Measurements from ENCODE around the gene MAN1C1. TPM values are rescaled to one million over a fixed set of nuclear protein-coding genes. Genes with fewer than 3 reads are reported as not detected.

Gene MAN1C1
- total RNA-seq, 2 donors from 2014 or later: 2.2 to 4.3 TPM

DNA sequence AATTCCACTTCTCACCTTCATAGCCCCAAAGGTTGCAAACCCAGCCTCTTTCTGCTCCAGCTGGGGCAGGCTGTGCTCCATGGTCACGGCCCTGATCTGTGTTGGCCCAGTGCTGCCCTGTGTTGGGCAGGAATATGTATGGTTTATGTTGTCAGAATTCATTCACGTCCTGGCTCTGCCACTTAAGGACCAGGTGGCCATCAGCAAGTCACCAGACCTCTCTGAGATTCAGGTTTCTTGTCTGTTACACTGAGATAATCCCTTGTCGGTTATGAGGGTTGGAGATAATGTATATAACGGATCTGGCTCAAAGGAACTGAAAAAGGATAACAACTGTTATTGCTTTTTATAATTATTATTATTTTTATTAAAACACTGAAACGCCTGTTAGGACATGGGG is 144.3 kb downstream of the MAN1C1 start:
- Histone ChIP-seq H3K4me3 (ENCODE audit: low read length) (no peak overlapping the region), H3K9me3 (ENCODE audit: control insufficient read depth, low read length) (no peaks in the 10 kb centered on the region), H3K27me3 (ENCODE audit: control insufficient read depth, insufficient read depth, low read length, poor library complexity, severe bottlenecking) (no peaks in the 10 kb centered on the region), H3K9ac (ENCODE audit: extremely low read depth, low read length, poor library complexity, severe bottlenecking) (no peak overlapping the region), H3K27ac (ENCODE audit: low read depth, low read length) (no peak overlapping the region), H3K4me1 (ENCODE audit: control insufficient read depth, insufficient read depth, low read length) (peaks cover 7% of the 10 kb centered on the region), H3K36me3 (ENCODE audit: control insufficient read depth, insufficient read depth, low read length) (no peaks in the 10 kb centered on the region)
- H3K36me3 Mint-ChIP-seq (ENCODE audit: low read depth): no peaks in the 10 kb centered on the region
- H3K9me3 Mint-ChIP-seq: no peaks in the 10 kb centered on the region
- WGBS, 2 experiments (ENCODE audit: insufficient coverage in 1 of 2, insufficient read length in 1 of 2): 88 to 94% methylated on average over 3 to 4 of the region's 5 CpGs
- H3K27me3 Mint-ChIP-seq (ENCODE audit: insufficient read depth): peaks cover 1% of the 10 kb centered on the region
- H3K27ac Mint-ChIP-seq: no peak overlapping the region
- TF ChIP-seq, protein P1, sequence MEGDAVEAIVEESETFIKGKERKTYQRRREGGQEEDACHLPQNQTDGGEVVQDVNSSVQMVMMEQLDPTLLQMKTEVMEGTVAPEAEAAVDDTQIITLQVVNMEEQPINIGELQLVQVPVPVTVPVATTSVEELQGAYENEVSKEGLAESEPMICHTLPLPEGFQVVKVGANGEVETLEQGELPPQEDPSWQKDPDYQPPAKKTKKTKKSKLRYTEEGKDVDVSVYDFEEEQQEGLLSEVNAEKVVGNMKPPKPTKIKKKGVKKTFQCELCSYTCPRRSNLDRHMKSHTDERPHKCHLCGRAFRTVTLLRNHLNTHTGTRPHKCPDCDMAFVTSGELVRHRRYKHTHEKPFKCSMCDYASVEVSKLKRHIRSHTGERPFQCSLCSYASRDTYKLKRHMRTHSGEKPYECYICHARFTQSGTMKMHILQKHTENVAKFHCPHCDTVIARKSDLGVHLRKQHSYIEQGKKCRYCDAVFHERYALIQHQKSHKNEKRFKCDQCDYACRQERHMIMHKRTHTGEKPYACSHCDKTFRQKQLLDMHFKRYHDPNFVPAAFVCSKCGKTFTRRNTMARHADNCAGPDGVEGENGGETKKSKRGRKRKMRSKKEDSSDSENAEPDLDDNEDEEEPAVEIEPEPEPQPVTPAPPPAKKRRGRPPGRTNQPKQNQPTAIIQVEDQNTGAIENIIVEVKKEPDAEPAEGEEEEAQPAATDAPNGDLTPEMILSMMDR (conservative IDR thresholded peaks at IDR 0.05): no peak
- H3K4me1 Mint-ChIP-seq: peaks cover 30% of the 10 kb centered on the region
- no peak overlapping the region for H3K4me3 Mint-ChIP-seq
- no peak for DNase-seq

GRCh38 chr1:25763493-25763892 is 146.9 kb downstream of the MAN1C1 start:
- Histone ChIP-seq H3K27ac (ENCODE audit: low read depth, low read length) (no peak overlapping the region), H3K36me3 (ENCODE audit: control insufficient read depth, insufficient read depth, low read length) (no peaks in the 10 kb centered on the region), H3K4me1 (ENCODE audit: control insufficient read depth, insufficient read depth, low read length) (peaks cover 7% of the 10 kb centered on the region), H3K9me3 (ENCODE audit: control insufficient read depth, low read length) (no peaks in the 10 kb centered on the region), H3K4me3 (ENCODE audit: low read length) (no peak overlapping the region), H3K27me3 (ENCODE audit: control insufficient read depth, insufficient read depth, low read length, poor library complexity, severe bottlenecking) (no peaks in the 10 kb centered on the region), H3K9ac (ENCODE audit: extremely low read depth, low read length, poor library complexity, severe bottlenecking) (no peak overlapping the region)
- Mint-ChIP-seq H3K4me3 (no peak overlapping the region), H3K4me1 (peaks cover 20% of the 10 kb centered on the region), H3K9me3 (no peaks in the 10 kb centered on the region), H3K27ac (no peak overlapping the region), H3K27me3 (ENCODE audit: insufficient read depth) (no peaks in the 10 kb centered on the region), H3K36me3 (ENCODE audit: low read depth) (no peaks in the 10 kb centered on the region)
- no peak for DNase-seq
- TF ChIP-seq, protein P1 (conservative IDR thresholded peaks at IDR 0.05): no peak
- WGBS, 2 experiments (ENCODE audit: insufficient coverage in 1 of 2, insufficient read length in 1 of 2): 92 to 98% methylated on average over 5 to 10 of the region's 10 CpGs

DNA sequence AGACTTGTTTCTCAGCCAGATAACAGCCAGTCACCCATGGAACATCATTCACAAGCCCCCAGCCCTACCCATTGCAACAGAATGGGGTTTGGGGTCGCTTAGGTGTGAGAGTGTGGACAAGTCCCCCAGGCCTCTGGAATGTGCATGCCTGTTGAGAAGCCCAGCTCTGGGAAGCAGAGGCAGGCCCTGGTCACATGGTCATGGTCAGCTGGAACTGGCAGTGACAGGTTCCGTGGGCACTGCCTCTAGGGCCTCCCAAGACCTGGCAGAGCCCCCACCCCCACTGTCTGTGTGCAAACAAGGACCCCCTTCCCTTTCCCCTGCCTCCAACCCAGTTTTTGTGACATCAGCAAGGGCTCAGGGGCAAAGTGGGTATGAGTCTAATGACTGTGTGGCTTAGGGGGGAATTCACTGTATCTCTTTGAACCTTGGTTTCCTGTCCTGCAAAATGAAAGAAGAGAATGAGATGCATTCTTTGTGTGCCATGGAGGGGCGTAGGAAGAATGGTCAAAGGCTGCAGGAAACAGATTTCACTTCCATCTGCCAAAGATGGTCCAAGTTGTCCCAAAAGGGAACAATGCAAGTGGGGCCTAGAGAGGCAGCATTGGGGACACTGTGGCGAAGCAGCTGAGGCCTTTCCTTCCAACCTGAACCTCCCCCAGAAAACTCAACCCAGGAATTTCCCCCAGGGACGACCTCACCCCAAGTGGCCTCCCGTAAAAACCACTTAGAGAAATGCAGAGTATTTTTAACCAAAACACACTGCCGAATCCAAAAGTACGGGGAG is 148.7 kb downstream of the MAN1C1 start:
- TF ChIP-seq, protein P1 (conservative IDR thresholded peaks at IDR 0.05): no peak
- no peaks in the 10 kb centered on the region for H3K9me3 Mint-ChIP-seq
- 92% methylated on average over 5 to 8 of the region's 8 CpGs for WGBS, 2 experiments (ENCODE audit: insufficient coverage in 1 of 2, insufficient read length in 1 of 2)
- Histone ChIP-seq H3K9me3 (ENCODE audit: control insufficient read depth, low read length) (no peaks in the 10 kb centered on the region), H3K27ac (ENCODE audit: low read depth, low read length) (no peak overlapping the region), H3K9ac (ENCODE audit: extremely low read depth, low read length, poor library complexity, severe bottlenecking) (no peak overlapping the region), H3K4me1 (ENCODE audit: control insufficient read depth, insufficient read depth, low read length) (peaks cover 6% of the 10 kb centered on the region), H3K4me3 (ENCODE audit: low read length) (no peak overlapping the region), H3K36me3 (ENCODE audit: control insufficient read depth, insufficient read depth, low read length) (no peaks in the 10 kb centered on the region), H3K27me3 (ENCODE audit: control insufficient read depth, insufficient read depth, low read length, poor library complexity, severe bottlenecking) (no peaks in the 10 kb centered on the region)
- peaks cover 13% of the 10 kb centered on the region for H3K4me1 Mint-ChIP-seq
- no peaks in the 10 kb centered on the region for H3K36me3 Mint-ChIP-seq (ENCODE audit: low read depth)
- H3K4me3 Mint-ChIP-seq: no peak overlapping the region
- H3K27ac Mint-ChIP-seq: peak overlapping the region; percentile 35
- no peaks in the 10 kb centered on the region for H3K27me3 Mint-ChIP-seq (ENCODE audit: insufficient read depth)
- no peak for DNase-seq
